Uterus (tissue), 2 donors: Measurements from ENCODE around the gene TLE3.

Experiments used
- POLR2A ChIP-seq, 2 donors: fragments of 450-650 bp; IDR thresholded peaks; one replicate each; pipeline ENCODE4 v1.6.1; 2016; ENCODE audit warnings: antibody characterized with exemption in 2 of 2, mild to moderate bottlenecking in 1 of 2, moderate library complexity in 1 of 2
- TF ChIP-seq, protein P1 (sequence below), 4 experiments: fragments of 200-600 bp in 2 of 4; fragments of 450-650 bp in 2 of 4; sonication (generic) in 2 of 4; IDR thresholded peaks; one replicate each; pipeline ENCODE4 v1.5.1; 2016 to 2019; ENCODE audit warnings: antibody characterized with exemption in 4 of 4, mild to moderate bottlenecking in 2 of 4, moderate library complexity in 1 of 4

DNA sequence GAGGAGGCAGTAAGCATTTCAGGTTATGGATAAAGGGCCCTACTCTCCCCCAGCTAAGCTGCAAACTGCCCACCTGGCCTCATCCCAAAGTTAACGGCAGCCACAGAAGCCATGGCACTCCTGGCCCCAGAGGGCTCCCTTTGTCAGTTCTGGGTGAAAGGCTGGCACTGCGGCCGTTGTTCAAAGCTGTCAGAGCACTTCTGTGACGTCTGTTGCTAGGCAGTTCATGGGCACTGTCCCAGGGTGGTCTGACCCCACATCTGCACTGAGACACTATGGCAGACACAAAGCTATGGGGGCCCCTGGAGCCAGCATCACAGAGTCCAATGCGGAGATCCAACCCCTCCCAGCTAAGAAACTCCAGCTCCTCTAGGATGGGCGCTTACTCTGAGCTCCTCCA is 30.0 kb downstream of the TLE3 start:
- TF ChIP-seq, protein P1, sequence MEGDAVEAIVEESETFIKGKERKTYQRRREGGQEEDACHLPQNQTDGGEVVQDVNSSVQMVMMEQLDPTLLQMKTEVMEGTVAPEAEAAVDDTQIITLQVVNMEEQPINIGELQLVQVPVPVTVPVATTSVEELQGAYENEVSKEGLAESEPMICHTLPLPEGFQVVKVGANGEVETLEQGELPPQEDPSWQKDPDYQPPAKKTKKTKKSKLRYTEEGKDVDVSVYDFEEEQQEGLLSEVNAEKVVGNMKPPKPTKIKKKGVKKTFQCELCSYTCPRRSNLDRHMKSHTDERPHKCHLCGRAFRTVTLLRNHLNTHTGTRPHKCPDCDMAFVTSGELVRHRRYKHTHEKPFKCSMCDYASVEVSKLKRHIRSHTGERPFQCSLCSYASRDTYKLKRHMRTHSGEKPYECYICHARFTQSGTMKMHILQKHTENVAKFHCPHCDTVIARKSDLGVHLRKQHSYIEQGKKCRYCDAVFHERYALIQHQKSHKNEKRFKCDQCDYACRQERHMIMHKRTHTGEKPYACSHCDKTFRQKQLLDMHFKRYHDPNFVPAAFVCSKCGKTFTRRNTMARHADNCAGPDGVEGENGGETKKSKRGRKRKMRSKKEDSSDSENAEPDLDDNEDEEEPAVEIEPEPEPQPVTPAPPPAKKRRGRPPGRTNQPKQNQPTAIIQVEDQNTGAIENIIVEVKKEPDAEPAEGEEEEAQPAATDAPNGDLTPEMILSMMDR (IDR thresholded peaks at IDR 0.05) = no peak
- no peak for TF ChIP-seq POLR2A (IDR thresholded peaks at IDR 0.05)
